ENCODE measurements around the gene CCSER2. TPM values are rescaled to one million over a fixed set of nuclear protein-coding genes. Genes with fewer than 3 reads are reported as not detected.
A peak's percentile ranks its signal among the peaks of the same experiment; 100 is the strongest.

The CCSER2 gene
- total RNA-seq, 2 donors from 2014 or later: 29.8 to 38.8 TPM

DNA sequence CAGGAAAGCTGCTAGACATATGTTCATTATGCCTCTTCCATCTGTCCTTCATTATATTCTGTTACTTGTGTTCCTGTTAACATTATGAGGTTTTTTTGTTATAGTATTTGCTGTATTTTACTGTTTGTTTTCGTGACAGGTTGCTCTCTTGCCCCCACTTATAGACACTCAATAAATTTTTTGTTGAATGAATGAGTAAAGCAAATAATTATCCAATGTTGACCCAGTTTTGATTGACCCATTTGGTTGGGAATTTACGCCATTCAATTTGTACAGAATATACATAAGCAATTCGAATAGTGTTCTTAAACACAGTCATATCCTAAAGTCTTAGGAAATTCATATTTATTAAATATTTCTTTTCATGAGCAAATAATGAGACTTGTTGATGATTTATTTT, 11.8 kb downstream of the CCSER2 start:
- DNase-seq: no peak
- Mint-ChIP-seq H3K36me3 (ENCODE audit: low read depth) (no peaks in the 10 kb centered on the region), H3K4me3 (no peak overlapping the region), H3K4me1 (peaks cover 22% of the 10 kb centered on the region), H3K27me3 (ENCODE audit: insufficient read depth) (no peaks in the 10 kb centered on the region), H3K27ac (no peak overlapping the region), H3K9me3 (no peaks in the 10 kb centered on the region)
- Histone ChIP-seq H3K4me3 (ENCODE audit: low read length) (no peak overlapping the region), H3K9me3 (ENCODE audit: control insufficient read depth, low read length) (peaks cover 2% of the 10 kb centered on the region), H3K4me1 (ENCODE audit: control insufficient read depth, insufficient read depth, low read length) (peaks cover 6% of the 10 kb centered on the region), H3K9ac (ENCODE audit: extremely low read depth, low read length, poor library complexity, severe bottlenecking) (no peak overlapping the region), H3K27me3 (ENCODE audit: control insufficient read depth, insufficient read depth, low read length, poor library complexity, severe bottlenecking) (no peaks in the 10 kb centered on the region), H3K36me3 (ENCODE audit: control insufficient read depth, insufficient read depth, low read length) (no peaks in the 10 kb centered on the region), H3K27ac (ENCODE audit: low read depth, low read length) (no peak overlapping the region)
- TF ChIP-seq, protein P1, sequence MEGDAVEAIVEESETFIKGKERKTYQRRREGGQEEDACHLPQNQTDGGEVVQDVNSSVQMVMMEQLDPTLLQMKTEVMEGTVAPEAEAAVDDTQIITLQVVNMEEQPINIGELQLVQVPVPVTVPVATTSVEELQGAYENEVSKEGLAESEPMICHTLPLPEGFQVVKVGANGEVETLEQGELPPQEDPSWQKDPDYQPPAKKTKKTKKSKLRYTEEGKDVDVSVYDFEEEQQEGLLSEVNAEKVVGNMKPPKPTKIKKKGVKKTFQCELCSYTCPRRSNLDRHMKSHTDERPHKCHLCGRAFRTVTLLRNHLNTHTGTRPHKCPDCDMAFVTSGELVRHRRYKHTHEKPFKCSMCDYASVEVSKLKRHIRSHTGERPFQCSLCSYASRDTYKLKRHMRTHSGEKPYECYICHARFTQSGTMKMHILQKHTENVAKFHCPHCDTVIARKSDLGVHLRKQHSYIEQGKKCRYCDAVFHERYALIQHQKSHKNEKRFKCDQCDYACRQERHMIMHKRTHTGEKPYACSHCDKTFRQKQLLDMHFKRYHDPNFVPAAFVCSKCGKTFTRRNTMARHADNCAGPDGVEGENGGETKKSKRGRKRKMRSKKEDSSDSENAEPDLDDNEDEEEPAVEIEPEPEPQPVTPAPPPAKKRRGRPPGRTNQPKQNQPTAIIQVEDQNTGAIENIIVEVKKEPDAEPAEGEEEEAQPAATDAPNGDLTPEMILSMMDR (conservative IDR thresholded peaks at IDR 0.05): no peak
- WGBS, 2 experiments (ENCODE audit: insufficient coverage in 1 of 2, insufficient read length in 1 of 2): 100% methylated on average over 1 of the region's 3 CpGs; no CpG with 5 or more reads in 1 of the 2 experiments

DNA sequence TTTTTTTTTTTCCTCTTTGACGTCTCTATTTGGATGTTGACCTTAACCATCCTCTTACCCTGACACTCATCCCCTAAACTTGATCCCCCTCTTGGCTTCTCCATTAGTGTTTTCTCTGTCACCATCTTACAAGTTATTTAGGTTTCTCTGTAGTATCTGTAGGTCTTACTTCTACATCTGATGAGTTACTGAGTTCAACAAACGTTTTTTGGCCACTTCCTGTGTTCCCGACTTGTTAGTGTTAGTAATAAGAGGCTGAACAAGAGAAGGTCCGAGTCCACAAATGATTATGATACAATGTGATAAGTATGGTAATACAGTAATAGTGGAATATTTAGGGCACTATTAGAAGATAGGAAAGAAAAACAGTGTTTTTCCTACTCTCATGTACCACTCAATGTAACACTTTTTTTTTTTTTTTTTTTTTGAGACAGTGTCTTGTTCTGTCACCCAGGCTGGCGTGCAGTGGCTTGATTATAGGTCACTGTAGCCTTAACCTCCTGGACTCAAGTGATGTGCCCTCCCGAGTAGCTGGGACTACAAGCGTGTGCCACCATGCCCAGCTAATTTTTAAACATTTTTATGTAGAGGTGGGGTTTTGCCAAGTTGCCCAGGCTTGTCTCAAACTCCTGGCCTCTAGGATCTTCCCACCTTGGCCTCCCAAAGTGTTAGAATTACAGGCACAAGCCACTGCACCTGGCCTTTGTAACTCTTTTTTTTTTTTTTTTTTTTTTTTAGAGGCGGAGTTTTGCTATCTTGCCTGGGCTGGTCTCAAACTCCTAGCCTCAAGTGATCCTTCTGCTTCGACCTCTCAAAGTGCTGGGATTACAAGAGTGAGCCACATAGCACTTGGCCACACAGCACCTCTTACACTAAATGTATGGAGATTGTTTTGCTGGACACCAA, 12.5 kb downstream of the CCSER2 start:
- H3K9ac ChIP-seq (ENCODE audit: extremely low read depth, low read length, poor library complexity, severe bottlenecking): no peak overlapping the region
- no peak overlapping the region for H3K27ac ChIP-seq (ENCODE audit: low read depth, low read length)
- H3K4me3 ChIP-seq (ENCODE audit: low read length): no peak overlapping the region
- Mint-ChIP-seq H3K27me3 (ENCODE audit: insufficient read depth) (no peaks in the 10 kb centered on the region), H3K9me3 (no peaks in the 10 kb centered on the region), H3K4me3 (no peak overlapping the region), H3K4me1 (peaks cover 22% of the 10 kb centered on the region), H3K36me3 (ENCODE audit: low read depth) (no peaks in the 10 kb centered on the region), H3K27ac (no peak overlapping the region)
- TF ChIP-seq, protein P1 (conservative IDR thresholded peaks at IDR 0.05): no peak
- no peaks in the 10 kb centered on the region for H3K27me3 ChIP-seq (ENCODE audit: control insufficient read depth, insufficient read depth, low read length, poor library complexity, severe bottlenecking)
- H3K9me3 ChIP-seq (ENCODE audit: control insufficient read depth, low read length): peaks cover 4% of the 10 kb centered on the region
- WGBS, 2 experiments (ENCODE audit: insufficient coverage in 1 of 2, insufficient read length in 1 of 2): 84 to 90% methylated on average over 2 to 8 of the region's 9 CpGs
- peaks cover 6% of the 10 kb centered on the region for H3K4me1 ChIP-seq (ENCODE audit: control insufficient read depth, insufficient read depth, low read length)
- H3K36me3 ChIP-seq (ENCODE audit: control insufficient read depth, insufficient read depth, low read length): no peaks in the 10 kb centered on the region
- DNase-seq: no peak

DNA sequence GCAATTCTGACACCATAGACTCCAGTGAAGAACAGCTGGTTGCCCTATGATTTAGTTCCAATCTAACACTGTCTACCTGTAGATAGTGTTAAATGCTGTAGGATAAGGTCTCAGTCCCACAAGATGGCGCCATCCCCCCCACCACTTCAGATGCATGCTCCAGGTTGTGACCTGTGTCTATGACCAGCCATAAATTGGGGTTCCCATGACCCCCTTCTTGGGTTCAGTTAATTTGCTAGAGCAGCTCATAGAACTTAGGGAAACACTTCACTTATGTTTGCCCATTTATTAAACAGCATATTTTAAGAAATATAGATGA, 13.1 kb downstream of the CCSER2 start:
- Histone ChIP-seq H3K27ac (ENCODE audit: low read depth, low read length) (no peak overlapping the region), H3K9ac (ENCODE audit: extremely low read depth, low read length, poor library complexity, severe bottlenecking) (no peak overlapping the region), H3K4me3 (ENCODE audit: low read length) (no peak overlapping the region), H3K9me3 (ENCODE audit: control insufficient read depth, low read length) (peaks cover 4% of the 10 kb centered on the region), H3K36me3 (ENCODE audit: control insufficient read depth, insufficient read depth, low read length) (no peaks in the 10 kb centered on the region), H3K27me3 (ENCODE audit: control insufficient read depth, insufficient read depth, low read length, poor library complexity, severe bottlenecking) (no peaks in the 10 kb centered on the region), H3K4me1 (ENCODE audit: control insufficient read depth, insufficient read depth, low read length) (peaks cover 6% of the 10 kb centered on the region)
- 71 to 80% methylated on average over 1 of the region's 1 CpG for WGBS, 2 experiments (ENCODE audit: insufficient coverage in 1 of 2, insufficient read length in 1 of 2)
- TF ChIP-seq, protein P1 (conservative IDR thresholded peaks at IDR 0.05): peak; percentile 49
- peak; percentile 58 for DNase-seq
- Mint-ChIP-seq H3K4me1 (peaks cover 22% of the 10 kb centered on the region), H3K36me3 (ENCODE audit: low read depth) (peaks cover 3% of the 10 kb centered on the region), H3K27ac (no peak overlapping the region), H3K27me3 (ENCODE audit: insufficient read depth) (no peaks in the 10 kb centered on the region), H3K9me3 (peaks cover 3% of the 10 kb centered on the region), H3K4me3 (no peak overlapping the region)
